Retinal pigment epithelial cell (primary cell): ENCODE results near the gene CYP4F3.
"Not testable (repeated sequence)": the region's sequence is repeated elsewhere in the genome, so short reads cannot be mapped to it uniquely, and the experiment has no call there.

Experiments used
- DNase-seq: peaks from one replicate; pipeline ENCODE4 v3.0.0-alpha.2; 2010; ENCODE audit warnings: low read depth
- H3K4me3 ChIP-seq: 2 replicates; pipeline ENCODE4 v1.5.1; 2011; ENCODE audit warnings: mild to moderate bottlenecking, low read length, control low read depth, moderate library complexity
- TF ChIP-seq, protein P1 (sequence below): conservative IDR thresholded peaks from 2 replicates; pipeline ENCODE4 v1.5.1; 2011; ENCODE audit warnings: low read depth, low read length, control low read depth, inconsistent platforms

Gene CYP4F3, protein sequence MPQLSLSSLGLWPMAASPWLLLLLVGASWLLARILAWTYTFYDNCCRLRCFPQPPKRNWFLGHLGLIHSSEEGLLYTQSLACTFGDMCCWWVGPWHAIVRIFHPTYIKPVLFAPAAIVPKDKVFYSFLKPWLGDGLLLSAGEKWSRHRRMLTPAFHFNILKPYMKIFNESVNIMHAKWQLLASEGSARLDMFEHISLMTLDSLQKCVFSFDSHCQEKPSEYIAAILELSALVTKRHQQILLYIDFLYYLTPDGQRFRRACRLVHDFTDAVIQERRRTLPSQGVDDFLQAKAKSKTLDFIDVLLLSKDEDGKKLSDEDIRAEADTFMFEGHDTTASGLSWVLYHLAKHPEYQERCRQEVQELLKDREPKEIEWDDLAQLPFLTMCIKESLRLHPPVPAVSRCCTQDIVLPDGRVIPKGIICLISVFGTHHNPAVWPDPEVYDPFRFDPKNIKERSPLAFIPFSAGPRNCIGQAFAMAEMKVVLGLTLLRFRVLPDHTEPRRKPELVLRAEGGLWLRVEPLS

DNA sequence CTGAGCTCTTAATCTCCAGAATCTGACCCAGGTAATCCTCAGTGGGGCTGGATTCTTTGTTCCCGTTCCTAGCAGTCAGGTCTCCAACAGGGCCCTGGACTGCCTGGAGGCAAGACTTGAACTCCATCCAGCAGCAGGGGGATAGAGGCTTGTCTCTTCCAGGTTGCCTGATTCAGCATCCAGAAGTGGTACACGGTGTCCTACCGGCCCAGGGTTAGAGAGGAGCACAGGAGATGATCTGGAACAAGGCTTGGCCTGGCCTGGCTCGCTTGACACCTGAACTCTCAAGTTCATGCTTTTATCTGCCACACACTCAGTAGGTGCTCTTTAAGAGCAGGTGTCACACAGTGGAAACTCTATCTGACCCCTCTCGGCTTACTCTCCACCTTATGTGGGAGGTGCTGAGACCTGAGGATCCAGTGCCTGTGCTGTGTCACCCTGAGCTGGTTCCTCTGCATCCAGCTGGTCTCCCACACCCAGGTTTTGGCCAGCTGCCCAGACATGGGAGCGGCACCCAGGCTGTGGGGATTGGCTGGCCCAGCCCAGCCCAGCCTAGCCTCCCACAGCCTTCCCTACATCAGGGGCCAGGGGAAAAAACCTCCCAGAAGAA, at the start of gene CYP4F3:
Gene CYP4F3 (plus strand): TSS at position 604 of the 610 bp plus-strand sequence. CDS start 519 bp downstream, outside the sequence.
- H3K4me3 ChIP-seq = no peak within 1 kb of the TSS
- DNase-seq = no peak
- TF ChIP-seq, protein P1, sequence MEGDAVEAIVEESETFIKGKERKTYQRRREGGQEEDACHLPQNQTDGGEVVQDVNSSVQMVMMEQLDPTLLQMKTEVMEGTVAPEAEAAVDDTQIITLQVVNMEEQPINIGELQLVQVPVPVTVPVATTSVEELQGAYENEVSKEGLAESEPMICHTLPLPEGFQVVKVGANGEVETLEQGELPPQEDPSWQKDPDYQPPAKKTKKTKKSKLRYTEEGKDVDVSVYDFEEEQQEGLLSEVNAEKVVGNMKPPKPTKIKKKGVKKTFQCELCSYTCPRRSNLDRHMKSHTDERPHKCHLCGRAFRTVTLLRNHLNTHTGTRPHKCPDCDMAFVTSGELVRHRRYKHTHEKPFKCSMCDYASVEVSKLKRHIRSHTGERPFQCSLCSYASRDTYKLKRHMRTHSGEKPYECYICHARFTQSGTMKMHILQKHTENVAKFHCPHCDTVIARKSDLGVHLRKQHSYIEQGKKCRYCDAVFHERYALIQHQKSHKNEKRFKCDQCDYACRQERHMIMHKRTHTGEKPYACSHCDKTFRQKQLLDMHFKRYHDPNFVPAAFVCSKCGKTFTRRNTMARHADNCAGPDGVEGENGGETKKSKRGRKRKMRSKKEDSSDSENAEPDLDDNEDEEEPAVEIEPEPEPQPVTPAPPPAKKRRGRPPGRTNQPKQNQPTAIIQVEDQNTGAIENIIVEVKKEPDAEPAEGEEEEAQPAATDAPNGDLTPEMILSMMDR = no peak

DNA sequence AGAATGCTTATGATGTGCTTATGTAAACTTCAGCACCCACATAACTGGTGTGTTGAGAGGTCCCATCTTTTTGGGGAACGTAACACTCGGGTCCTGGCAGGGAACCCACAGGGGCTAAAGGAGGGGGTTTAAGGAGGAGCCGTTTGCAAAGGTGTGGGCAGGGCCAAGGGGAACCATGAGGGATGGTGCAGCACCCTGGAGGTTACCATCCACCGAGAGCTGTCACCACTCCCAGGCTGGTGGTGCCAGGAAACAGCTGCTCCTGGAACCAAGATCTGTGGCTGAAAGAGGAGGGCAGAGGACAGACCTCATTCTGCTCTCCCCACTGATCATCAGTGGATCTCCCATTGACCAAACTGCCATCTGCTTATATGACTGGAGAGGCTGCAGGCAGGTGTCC, 48.9 kb upstream of the CYP4F3 start:
- H3K4me3 ChIP-seq = no peak overlapping the region
- no peak for DNase-seq
- TF ChIP-seq, protein P1 = no peak

DNA sequence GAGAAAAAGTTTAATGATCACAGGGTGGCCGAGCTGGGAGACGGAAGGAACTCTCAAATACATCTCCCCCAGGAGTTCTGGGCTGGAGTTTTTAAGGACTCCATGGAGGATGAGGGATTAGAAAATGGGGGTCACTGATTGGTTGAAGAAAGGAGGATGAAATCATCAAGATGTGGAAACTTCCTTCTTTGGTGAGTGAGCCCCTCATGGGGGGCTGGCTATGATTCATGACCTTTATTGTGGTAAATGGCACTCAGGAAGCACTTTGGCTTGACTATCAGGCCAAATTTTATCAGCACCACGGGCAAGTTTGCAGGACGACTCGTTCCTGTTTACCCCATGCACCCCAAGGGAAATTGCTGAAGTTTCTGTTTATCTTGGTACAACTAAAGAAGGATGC, 48.2 kb upstream of the CYP4F3 start:
- not testable (repeated sequence) for H3K4me3 ChIP-seq, DNase-seq

DNA sequence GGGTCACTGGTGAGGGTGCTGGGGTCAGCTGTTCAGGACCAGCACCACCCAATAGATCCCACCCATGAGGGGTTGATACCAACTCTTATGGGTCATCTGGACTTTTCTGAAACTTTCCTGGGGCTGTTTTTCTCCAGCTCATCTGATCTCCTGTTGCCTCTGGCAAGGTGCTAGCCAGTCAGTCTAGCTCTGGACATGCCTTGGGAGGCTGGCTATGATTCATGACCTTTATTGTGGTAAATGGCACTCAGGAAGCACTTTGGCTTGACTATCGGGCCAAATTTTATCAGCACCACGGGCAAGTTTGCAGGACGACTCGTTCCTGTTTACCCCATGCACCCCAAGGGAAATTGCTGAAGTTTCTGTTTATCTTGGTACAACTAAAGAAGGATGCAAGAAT, 46.9 kb upstream of the CYP4F3 start:
- not testable (repeated sequence) for DNase-seq

DNA sequence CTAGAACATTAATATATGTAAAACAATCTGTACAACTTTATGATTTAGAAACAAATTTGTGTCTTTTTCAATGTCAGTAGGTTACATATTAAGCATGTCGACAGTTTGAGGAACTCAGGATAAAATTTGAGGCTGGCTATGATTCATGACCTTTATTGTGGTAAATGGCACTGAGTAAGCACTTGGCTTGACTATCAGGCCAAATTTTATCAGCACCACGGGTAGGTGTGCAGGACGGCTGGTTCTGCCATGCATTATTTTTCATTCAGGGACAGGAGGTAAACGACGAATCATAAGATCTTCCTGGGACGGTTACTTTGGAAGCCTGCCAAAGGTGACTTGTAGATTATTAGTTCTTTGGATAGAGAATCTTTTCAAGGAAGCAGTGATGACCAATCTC, 45.6 kb upstream of the CYP4F3 start:
- DNase-seq = no peak
- TF ChIP-seq, protein P1 = no peak

More for the DNA sequence above, 46.9 kb upstream of the CYP4F3 start:
- H3K4me3 ChIP-seq = not testable (repeated sequence)

DNA sequence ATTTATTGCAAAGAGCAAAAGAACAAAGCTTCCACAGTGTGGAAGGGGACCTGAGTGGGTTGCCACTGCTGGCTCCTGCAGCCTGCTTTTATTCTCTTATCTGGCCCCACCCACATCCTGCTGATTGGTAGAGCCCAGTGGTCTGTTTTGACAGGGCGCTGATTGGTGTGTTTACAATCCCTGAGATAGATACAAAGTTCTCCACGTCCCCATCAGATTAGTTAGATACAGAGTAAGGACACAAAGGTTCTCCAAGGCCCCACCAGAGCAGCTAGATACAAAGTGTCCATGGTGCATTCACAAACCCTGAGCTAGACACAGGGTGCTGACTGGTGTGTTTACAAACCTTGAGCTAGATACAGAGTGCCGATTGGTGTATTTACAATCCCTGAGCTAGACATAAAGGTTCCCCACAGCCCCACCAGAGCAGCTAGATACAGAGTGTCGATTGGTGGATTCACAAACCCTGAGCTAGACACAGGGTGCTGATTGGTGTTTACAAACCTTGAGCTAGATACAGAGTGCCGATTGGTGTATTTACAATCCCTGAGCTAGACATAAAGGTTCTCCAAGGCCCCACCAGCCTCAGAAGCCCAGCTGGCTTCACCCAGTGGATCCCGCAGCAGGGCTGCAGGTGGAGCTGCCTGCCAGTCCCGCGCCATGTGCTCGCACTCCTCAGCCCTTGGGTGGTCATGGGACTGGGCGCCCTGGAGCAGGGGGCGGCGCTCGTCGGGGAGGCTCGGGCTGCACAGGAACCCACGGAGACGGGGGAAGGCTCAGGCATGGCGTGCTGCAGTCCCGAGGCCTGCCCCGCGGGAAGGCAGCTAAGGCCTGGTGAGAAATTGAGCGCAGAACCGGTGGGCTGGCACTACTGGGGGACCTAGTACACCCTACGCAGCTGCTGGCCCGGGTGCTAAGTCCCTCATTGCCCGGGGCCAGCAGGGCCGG, 32.4 kb upstream of the CYP4F3 start:
- not testable (repeated sequence) for DNase-seq, H3K4me3 ChIP-seq

More for the DNA sequence above, 45.6 kb upstream of the CYP4F3 start:
- H3K4me3 ChIP-seq = no peak overlapping the region

DNA sequence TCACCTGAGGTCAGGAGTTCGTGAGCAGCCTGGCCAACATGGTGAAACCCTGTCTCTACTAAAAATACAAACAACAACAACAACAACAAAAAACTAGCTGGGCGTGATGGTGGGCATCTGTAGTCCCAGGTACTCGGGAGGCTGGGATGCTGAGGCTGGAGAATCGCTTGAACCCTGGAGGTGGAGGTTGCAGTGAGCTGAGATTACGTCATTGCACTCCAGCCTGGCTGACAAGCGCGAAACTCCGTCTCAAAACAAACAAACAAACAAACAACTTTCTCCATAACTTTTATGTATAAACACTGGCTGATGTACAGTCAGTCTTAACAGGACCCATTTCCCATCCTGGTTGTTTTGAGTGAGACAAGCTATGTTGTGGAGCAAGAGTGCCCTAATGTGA, 31.4 kb upstream of the CYP4F3 start:
- TF ChIP-seq, protein P1 = no peak
- no peak for DNase-seq
- H3K4me3 ChIP-seq = no peak overlapping the region

DNA sequence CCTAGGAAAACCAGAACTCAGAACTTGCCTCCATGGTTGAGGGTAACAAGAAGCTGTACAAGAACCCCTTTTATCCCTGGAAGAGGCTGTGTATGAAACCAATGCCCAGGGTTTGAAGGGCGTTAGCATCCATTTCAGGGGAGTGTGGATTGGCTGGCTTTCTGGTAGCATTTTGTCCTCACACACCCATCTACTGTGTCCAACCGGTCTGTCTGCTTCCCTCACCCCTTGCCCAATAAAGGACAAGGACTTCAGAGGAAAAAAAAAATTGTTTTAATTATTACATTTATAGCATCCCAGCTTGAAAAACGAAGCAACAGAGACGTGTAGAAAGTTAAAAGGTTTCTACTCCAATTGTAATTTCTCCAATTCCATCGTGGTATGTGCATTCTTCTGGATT, 28.4 kb upstream of the CYP4F3 start:
- TF ChIP-seq, protein P1 = no peak
- H3K4me3 ChIP-seq = no peak overlapping the region
- no peak for DNase-seq
